ENCODE data around the gene MRGPRG. TPM values are rescaled to one million over a fixed set of nuclear protein-coding genes. Genes with fewer than 3 reads are reported as not detected.

MRGPRG gene
- total RNA-seq, 4 donors from 2014 or later = not detected

GRCh38 chr11:3190600-3190999, 28.0 kb downstream of the MRGPRG start:
- Histone ChIP-seq H3K27me3 (peaks cover 0 to 56% (median 0%) of the 10 kb centered on the region in 4 donors), H3K9me3 (no peaks in the 10 kb centered on the region), H3K27ac (no peak overlapping the region), H3K36me3 (no peaks in the 10 kb centered on the region), H3K4me3 (no peak overlapping the region), H3K4me1 (no peaks in the 10 kb centered on the region)
- DNase-seq = no peak
- TF ChIP-seq CTCF (IDR thresholded peaks at IDR 0.05) = no peak
- intact Hi-C loops (cut with DNase I) = no loop called here
- WGBS, 2 donors = 73 to 76% methylated on average over 4 to 5 of the region's 6 CpGs

- no peak for TF ChIP-seq POLR2A (IDR thresholded peaks at IDR 0.05)
- TF ChIP-seq CTCF (IDR thresholded peaks at IDR 0.05) = no peak
- WGBS, 2 donors = 80 to 83% methylated on average over 10 to 11 of the region's 11 CpGs
- no peak for DNase-seq
- Histone ChIP-seq H3K27ac (no peak overlapping the region), H3K9me3 (no peaks in the 10 kb centered on the region), H3K4me1 (no peaks in the 10 kb centered on the region), H3K36me3 (no peaks in the 10 kb centered on the region), H3K27me3 (peaks cover 0 to 54% (median 0%) of the 10 kb centered on the region in 4 donors), H3K4me3 (no peak overlapping the region)
- intact Hi-C loops (cut with DNase I) = no loop called here
Observed at GRCh38 chr11:3189886-3190583, 28.6 kb downstream of the MRGPRG start.

- H3K9me3 ChIP-seq = no peaks in the 10 kb centered on the region
- WGBS, 2 donors = 52 to 65% methylated on average over 3 to 6 of the region's 15 CpGs
- no peaks in the 10 kb centered on the region for H3K4me1 ChIP-seq
- no peak overlapping the region for H3K27ac ChIP-seq
- peaks cover 0 to 49% (median 0%) of the 10 kb centered on the region in 4 donors for H3K27me3 ChIP-seq
- intact Hi-C loops (cut with DNase I) = no loop called here
- no peaks in the 10 kb centered on the region for H3K36me3 ChIP-seq
- H3K4me3 ChIP-seq = no peak overlapping the region
- no peak for DNase-seq
- TF ChIP-seq POLR2A (IDR thresholded peaks at IDR 0.05) = no peak
- TF ChIP-seq CTCF (IDR thresholded peaks at IDR 0.05) = no peak
Observed at GRCh38 chr11:3189196-3189843, 29.3 kb downstream of the MRGPRG start.

- Histone ChIP-seq H3K36me3 (no peaks in the 10 kb centered on the region), H3K27ac (no peak overlapping the region), H3K9me3 (no peaks in the 10 kb centered on the region), H3K4me1 (no peaks in the 10 kb centered on the region), H3K27me3 (peaks cover 0 to 45% (median 0%) of the 10 kb centered on the region in 4 donors), H3K4me3 (no peak overlapping the region)
- no peak for DNase-seq
- 77 to 80% methylated on average over 12 to 15 of the region's 17 CpGs for WGBS, 2 donors
- TF ChIP-seq CTCF (IDR thresholded peaks at IDR 0.05) (no peak), POLR2A (IDR thresholded peaks at IDR 0.05) (no peak)
- intact Hi-C loops (cut with DNase I) = no loop called here
Observed at GRCh38 chr11:3188496-3189195, 30.0 kb downstream of the MRGPRG start.
